Loucy (cell line): ENCODE data around the gene ARID1B.

Experiments
- H2AFZ ChIP-seq: fragments of 200-600 bp; sonication (generic); 2 replicates; pipeline ENCODE4 v1.6.0; 2016; ENCODE audit warnings: antibody characterized with exemption, mild to moderate bottlenecking, low read length, moderate library complexity
- H3F3A ChIP-seq: fragments of 200-600 bp; 2 replicates; pipeline ENCODE4 v1.6.0; 2016; ENCODE audit warnings: antibody characterized with exemption, low read depth, mild to moderate bottlenecking
- H3K27me3 ChIP-seq: fragments of 200-600 bp; sonication (generic); 2 replicates; pipeline ENCODE4 v1.6.1; 2014; ENCODE audit warnings: low read length, mild to moderate bottlenecking; ENCODE audit not compliant: insufficient read depth, poor library complexity, severe bottlenecking
- H3K36me3 ChIP-seq: fragments of 200-600 bp; sonication (generic); 2 replicates; pipeline ENCODE4 v1.6.1; 2016; ENCODE audit warnings: low read length; ENCODE audit not compliant: insufficient read depth
- H3K4me1 ChIP-seq: fragments of 200-600 bp; sonication (generic); 2 replicates; pipeline ENCODE4 v1.5.1; 2014; ENCODE audit warnings: low read length, mild to moderate bottlenecking; ENCODE audit not compliant: insufficient read depth, poor library complexity, severe bottlenecking
- H3K4me2 ChIP-seq: fragments of 200-600 bp; sonication (generic); 2 replicates; pipeline ENCODE4 v1.6.0; 2014; ENCODE audit warnings: antibody characterized with exemption, low read length, low read depth, mild to moderate bottlenecking; ENCODE audit not compliant: poor library complexity, severe bottlenecking
- H3K4me3 ChIP-seq: fragments of 200-600 bp; sonication (generic); 2 replicates; pipeline ENCODE4 v1.5.1; 2014; ENCODE audit warnings: low read length, mild to moderate bottlenecking, mixed read lengths; ENCODE audit not compliant: poor library complexity, severe bottlenecking
- H3K79me2 ChIP-seq: fragments of 200-600 bp; sonication (generic); 2 replicates; pipeline ENCODE4 v1.6.1; 2014; ENCODE audit warnings: low read length; ENCODE audit not compliant: insufficient read depth
- H3K9ac ChIP-seq: fragments of 200-600 bp; sonication (generic); 2 replicates; pipeline ENCODE4 v1.6.0; 2014; ENCODE audit warnings: mild to moderate bottlenecking, low read depth, low read length, moderate library complexity; ENCODE audit not compliant: poor library complexity, severe bottlenecking
- H3K9me2 ChIP-seq: fragments of 200-600 bp; sonication (generic); replicated peaks from 2 replicates; pipeline ENCODE4 v1.6.1; 2016; ENCODE audit warnings: low read depth, low read length, mixed read lengths
- H3K9me3 ChIP-seq: fragments of 200-600 bp; sonication (generic); 2 replicates; pipeline ENCODE4 v1.6.1; 2014; ENCODE audit warnings: mild to moderate bottlenecking, antibody characterized with exemption, low read length, low read depth; ENCODE audit not compliant: insufficient read depth
- H4K20me1 ChIP-seq: fragments of 200-600 bp; sonication (generic); 2 replicates; pipeline ENCODE4 v1.6.0; 2014; ENCODE audit warnings: antibody characterized with exemption, low read length, mild to moderate bottlenecking; ENCODE audit not compliant: insufficient read depth, poor library complexity, severe bottlenecking
- EZH2phosphoT487 ChIP-seq: fragments of 200-600 bp; IDR thresholded peaks from 2 replicates; pipeline ENCODE4 v1.6.1; 2018; ENCODE audit warnings: antibody characterized with exemption, mild to moderate bottlenecking, moderate library complexity, borderline replicate concordance
- TF ChIP-seq, protein P1 (sequence below): fragments of 200-600 bp; sonication (generic); conservative IDR thresholded peaks from 2 replicates; pipeline ENCODE4 v1.5.1; 2014; ENCODE audit warnings: mild to moderate bottlenecking, antibody characterized with exemption, low read length

Gene ARID1B

DNA sequence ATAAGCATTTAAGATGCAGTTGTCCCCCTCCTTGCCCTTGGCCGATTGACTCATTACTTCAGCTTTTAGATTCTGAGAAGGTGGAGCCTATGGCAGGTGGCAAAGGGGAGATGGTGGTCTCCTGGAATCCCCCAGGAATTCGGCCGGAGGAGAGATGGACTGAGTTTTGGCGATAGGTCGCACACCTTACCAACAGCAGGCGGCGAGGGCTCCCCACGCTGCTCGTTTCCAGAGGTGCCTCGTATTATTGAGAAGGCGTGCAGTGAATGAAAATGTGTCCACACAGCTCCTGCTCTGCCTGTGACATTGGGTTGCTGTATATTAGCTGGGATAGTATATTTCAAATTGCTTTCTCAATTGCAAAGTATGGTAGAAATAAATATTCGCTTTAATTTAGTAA lies 224.5 kb downstream of the ARID1B start:
- Histone ChIP-seq H3F3A (no peaks in the 10 kb centered on the region), H3K27me3 (no peaks in the 10 kb centered on the region), H3K9me2 (no peaks in the 10 kb centered on the region), H3K4me3 (no peak overlapping the region), H3K9me3 (no peaks in the 10 kb centered on the region), H3K4me2 (no peak overlapping the region), H3K79me2 (peaks cover 92% of the 10 kb centered on the region), H2AFZ (no peak overlapping the region), H3K36me3 (no peaks in the 10 kb centered on the region), H4K20me1 (peaks cover 42% of the 10 kb centered on the region), H3K4me1 (peaks cover 6% of the 10 kb centered on the region), H3K9ac (no peak overlapping the region)
- TF ChIP-seq, protein P1, sequence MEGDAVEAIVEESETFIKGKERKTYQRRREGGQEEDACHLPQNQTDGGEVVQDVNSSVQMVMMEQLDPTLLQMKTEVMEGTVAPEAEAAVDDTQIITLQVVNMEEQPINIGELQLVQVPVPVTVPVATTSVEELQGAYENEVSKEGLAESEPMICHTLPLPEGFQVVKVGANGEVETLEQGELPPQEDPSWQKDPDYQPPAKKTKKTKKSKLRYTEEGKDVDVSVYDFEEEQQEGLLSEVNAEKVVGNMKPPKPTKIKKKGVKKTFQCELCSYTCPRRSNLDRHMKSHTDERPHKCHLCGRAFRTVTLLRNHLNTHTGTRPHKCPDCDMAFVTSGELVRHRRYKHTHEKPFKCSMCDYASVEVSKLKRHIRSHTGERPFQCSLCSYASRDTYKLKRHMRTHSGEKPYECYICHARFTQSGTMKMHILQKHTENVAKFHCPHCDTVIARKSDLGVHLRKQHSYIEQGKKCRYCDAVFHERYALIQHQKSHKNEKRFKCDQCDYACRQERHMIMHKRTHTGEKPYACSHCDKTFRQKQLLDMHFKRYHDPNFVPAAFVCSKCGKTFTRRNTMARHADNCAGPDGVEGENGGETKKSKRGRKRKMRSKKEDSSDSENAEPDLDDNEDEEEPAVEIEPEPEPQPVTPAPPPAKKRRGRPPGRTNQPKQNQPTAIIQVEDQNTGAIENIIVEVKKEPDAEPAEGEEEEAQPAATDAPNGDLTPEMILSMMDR, result no peak
- TF ChIP-seq EZH2phosphoT487, result no peak

DNA sequence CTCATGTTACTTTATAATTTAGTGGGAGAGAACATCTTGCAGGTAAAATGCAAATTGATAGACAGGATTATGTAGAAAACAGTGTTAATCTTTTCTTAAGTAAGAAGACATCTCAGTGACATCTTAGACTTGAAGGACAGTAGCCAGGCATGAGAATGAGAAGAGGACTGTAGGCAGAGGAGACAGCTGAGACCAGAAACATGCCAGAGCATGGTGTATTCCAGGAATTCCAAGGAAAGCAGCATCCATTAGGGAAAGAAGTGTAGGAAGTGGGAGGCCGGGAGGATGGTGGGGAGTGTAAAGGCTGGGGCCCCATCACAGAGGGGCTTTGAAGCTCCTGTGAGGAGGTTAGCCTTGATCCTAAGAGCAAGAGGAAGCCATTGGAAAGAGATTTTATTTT lies 225.6 kb downstream of the ARID1B start:
- H2AFZ ChIP-seq, result no peak overlapping the region
- no peaks in the 10 kb centered on the region for H3K9me2 ChIP-seq
- TF ChIP-seq EZH2phosphoT487, result no peak
- H3K36me3 ChIP-seq, result no peaks in the 10 kb centered on the region
- H3K79me2 ChIP-seq, result peaks cover 92% of the 10 kb centered on the region
- H3K9me3 ChIP-seq, result no peaks in the 10 kb centered on the region
- H3K4me2 ChIP-seq, result no peak overlapping the region
- H3K27me3 ChIP-seq, result no peaks in the 10 kb centered on the region
- H3F3A ChIP-seq, result no peaks in the 10 kb centered on the region
- no peak overlapping the region for H3K4me3 ChIP-seq
- peaks cover 38% of the 10 kb centered on the region for H4K20me1 ChIP-seq
- peaks cover 6% of the 10 kb centered on the region for H3K4me1 ChIP-seq
- no peak overlapping the region for H3K9ac ChIP-seq

DNA sequence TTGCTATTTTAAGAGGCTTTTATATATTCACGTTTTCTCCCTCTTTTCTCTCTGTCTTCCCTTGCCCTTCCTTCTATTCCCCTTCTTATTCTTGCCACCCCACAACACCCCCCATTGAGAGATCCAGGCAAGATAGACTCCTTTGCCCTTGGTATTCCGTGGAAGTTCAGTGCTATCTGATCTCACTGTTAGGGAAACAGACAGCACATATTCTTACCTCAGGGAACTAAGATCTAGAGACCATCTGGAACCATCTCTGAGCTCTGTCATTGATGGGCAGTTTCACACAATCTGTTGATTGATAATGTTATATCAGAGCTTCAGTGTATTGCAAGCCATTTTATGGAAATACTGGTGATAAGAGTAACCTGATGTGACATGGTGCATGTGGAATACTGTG lies 228.8 kb downstream of the ARID1B start:
- no peak overlapping the region for H3K4me3 ChIP-seq
- peaks cover 38% of the 10 kb centered on the region for H4K20me1 ChIP-seq
- TF ChIP-seq, protein P1, result no peak
- no peak for TF ChIP-seq EZH2phosphoT487
- no peak overlapping the region for H3K9ac ChIP-seq
- H3K79me2 ChIP-seq, result peaks cover 96% of the 10 kb centered on the region
- no peak overlapping the region for H2AFZ ChIP-seq
- H3K4me1 ChIP-seq, result peaks cover 6% of the 10 kb centered on the region
- no peaks in the 10 kb centered on the region for H3K9me2 ChIP-seq
- H3K27me3 ChIP-seq, result no peaks in the 10 kb centered on the region
- no peak overlapping the region for H3K4me2 ChIP-seq
- H3F3A ChIP-seq, result no peaks in the 10 kb centered on the region
- no peaks in the 10 kb centered on the region for H3K36me3 ChIP-seq
- 0 out of 2 replicates have a peak, but pooled peaks cover 1% of the 10 kb centered on the region for H3K9me3 ChIP-seq

DNA sequence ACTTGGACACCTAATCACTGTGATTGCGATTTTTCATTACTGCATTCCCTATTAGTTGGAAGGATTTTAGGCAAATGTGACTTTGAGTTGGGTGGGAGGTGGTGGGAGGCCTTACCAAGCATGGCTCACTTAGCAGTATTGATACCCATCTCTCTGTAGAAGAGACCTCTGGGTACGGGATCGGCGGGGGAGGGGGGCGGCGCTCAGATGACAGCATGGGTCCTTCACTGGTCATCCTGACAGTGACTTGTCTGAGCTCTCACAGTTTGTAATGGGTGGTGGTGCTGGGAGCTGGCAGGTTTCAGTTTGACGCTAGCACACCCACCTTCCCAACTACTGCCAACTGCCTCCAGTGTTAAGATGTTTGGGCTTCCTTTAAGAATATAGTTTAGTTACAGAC lies 231.4 kb downstream of the ARID1B start:
- H4K20me1 ChIP-seq, result peaks cover 30% of the 10 kb centered on the region

More for the DNA sequence above, 231.4 kb downstream of the ARID1B start:
- no peaks in the 10 kb centered on the region for H3K36me3 ChIP-seq
- no peak overlapping the region for H3K9ac ChIP-seq
- H3K27me3 ChIP-seq, result no peaks in the 10 kb centered on the region
- H3K4me1 ChIP-seq, result peaks cover 6% of the 10 kb centered on the region
- no peaks in the 10 kb centered on the region for H3K9me2 ChIP-seq
- H3K4me2 ChIP-seq, result no peak overlapping the region
- H3K9me3 ChIP-seq, result 0 out of 2 replicates have a peak, but pooled peaks cover 8% of the 10 kb centered on the region
- peaks cover 99% of the 10 kb centered on the region for H3K79me2 ChIP-seq
- no peak overlapping the region for H2AFZ ChIP-seq
- TF ChIP-seq, protein P1, result no peak
- no peak for TF ChIP-seq EZH2phosphoT487
- no peaks in the 10 kb centered on the region for H3F3A ChIP-seq
- no peak overlapping the region for H3K4me3 ChIP-seq
